Dermis microvascular lymphatic vessel endothelial cell (primary cell): ENCODE data around the gene ITGBL1. TPM values are rescaled to one million over a fixed set of nuclear protein-coding genes. Genes with fewer than 3 reads are reported as not detected.

Experiments
- DNase-seq, 2 donors: peaks; one replicate each; pipeline versions ENCODE4 v3.0.0 to v3.0.0-alpha.2; 2010; ENCODE audit warnings: low read depth in 2 of 2
- total RNA-seq: library from RNA; depleted of rRNA; stranded (reverse); fragments of >200 nt; gene quantifications from 2 replicates; pipeline ENCODE4 v1.2.1, GENCODE V29; 2014

ITGBL1 gene
- total RNA-seq, 1 donor from 2014 or later: 9.8 TPM

- peak; percentile 49 to 81 for DNase-seq
Measured at GRCh38 chr13:101624210-101624922, 171.9 kb downstream of the ITGBL1 start.

DNA sequence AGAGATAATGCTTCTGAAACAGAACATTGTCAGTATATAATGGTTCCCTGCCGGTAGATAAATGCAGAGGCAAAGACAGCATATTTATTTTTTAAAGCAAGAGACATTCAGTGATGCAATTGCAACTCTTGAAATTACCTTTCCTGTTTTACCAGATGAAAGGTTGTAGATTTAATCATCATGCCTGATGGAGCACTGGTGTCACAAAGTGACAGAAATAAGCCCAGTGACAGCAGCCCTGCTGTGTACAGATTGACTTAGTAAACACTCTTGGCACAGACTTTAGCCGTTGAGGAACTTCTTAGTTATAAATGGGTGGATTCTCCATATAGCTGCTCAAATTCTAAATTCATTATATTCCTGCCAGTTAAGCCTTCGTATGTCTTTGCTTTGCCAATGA is 172.5 kb downstream of the ITGBL1 start:
- no peak for DNase-seq

DNA sequence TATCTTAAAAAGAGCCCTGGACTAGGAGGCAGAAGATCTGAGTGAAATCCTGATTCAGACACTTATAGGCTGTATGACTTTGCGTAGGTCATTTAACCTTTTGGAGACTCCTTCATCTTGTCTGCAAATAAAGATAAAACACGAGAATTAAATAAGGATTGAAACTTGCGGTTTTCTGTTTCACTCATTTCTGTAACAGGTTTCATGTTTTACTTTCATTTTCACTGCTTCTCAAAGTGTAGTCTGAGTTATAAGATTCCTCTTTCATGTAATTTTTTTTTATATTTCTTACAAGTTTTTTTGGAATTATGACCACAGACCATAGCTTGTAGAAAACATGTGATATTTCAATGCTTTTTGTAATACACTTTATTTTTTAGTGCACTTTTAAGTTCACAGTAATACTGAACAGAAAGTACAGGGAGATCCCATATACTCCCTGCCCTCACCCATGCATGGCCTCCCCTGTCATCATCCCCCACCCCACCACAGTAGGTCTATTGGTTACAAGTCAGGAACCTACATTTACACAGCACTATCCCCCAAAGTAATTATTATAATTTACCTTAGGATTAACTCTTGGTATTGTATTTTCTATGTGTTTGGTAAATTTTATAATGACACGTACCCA is 174.6 kb downstream of the ITGBL1 start:
- no peak for DNase-seq

DNA sequence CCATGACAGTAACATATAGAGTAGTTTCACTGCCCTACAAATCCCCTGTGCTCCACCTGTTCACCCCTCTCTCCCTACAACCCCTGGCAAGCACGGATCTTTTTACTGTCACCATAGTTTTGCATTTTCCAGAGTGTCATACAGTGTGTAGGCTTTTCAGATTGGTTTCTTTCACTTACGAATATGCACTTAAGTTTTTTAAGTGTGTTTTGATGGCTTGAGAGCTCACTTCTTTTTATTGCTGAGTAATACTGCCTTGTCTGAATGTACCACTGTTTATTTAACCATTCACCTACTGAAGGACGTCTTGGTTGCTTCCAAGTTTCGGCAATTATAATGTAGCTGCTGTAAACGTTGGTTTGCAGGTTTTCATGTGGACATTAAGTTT is 175.1 kb downstream of the ITGBL1 start:
- no peak for DNase-seq

DNA sequence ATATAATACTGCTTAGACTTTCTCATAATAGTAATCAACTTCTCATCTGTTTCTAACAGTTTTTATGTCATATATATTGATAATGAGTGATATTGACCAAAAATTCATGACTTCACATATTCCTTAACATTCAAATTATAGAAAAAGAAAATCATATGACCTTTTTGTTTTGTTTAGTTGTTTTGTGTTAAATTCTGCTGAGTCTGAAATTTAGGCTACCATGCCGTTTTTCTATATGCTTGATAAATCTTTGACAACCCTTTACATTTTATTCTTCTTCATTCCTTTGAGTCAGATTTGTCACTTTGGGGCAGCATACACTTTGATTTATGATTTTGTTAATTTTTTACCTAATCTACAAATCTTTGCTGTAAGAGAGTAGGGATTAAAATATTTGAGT is 176.4 kb downstream of the ITGBL1 start:
- no peak for DNase-seq

DNA sequence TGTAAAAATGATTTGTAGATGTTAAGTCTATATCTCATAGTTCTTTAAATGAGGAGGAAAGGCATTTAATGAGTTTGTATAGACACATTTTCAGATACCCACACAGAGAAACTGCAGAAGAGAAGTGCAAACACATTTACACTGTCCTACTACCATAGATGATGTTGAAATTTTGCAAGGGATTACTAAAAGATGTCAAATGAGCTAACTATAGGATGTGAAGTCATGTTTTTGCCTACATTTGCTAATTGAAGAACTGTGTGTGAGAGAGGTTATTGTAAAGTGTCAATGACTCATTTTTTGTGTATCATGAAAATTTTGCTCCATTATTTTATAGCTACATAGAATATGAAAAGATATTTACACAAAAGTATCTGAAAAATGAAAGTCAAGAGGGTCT is 178.9 kb downstream of the ITGBL1 start:
- no peak for DNase-seq

DNA sequence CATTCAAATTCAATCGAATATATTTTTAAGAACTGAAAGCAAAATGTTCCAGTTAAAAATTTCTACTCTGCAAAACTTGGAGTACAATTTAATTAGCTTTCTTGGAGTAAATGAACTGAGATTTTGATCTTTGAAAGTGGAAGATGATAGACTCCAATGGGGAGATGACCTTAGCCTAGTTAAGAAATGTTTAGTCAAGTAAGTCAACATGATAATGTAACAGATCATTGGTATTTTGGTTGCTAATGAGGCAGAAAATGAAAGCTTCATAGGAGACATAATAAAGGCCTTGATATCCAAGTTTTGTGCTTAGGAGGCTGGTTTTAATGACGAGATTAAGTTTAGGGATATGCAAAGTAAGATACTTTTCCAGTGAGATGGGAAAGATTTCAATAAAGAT is 181.7 kb downstream of the ITGBL1 start:
- DNase-seq: no peak

- DNase-seq: peak in 1 of 2 donors; percentile 62
Measured at GRCh38 chr13:101639711-101640110, 187.2 kb downstream of the ITGBL1 start.

DNA sequence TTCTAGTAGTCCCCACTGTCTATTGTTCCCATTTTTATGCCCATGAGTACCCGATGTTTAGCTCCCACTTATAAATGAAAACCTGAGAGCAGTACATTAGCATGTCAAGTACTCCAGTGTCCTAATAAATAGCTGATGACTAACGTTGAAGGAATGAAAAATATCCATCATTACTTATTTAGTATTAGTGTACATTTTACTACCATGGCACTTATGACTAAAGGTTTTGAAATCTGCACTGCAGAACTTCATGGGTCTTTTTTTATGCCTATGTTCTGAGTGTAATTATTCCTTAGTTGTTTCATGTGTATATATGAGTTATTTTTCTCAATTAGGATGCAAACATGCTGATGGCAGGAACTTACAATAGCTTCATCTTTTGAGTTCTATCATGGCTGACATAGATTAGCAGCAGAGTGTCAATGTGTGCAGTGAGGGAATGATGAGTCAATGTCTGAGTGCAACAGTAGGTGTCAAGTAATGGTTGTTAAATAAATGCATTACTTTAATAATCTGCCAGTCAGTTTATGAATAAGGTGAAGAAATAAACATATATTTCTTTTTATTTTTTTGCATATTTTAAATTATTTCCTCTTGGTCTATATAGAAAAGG is 188.4 kb downstream of the ITGBL1 start:
- peak in 1 of 2 donors; percentile 65 for DNase-seq

GRCh38 chr13:101645871-101646270 is 193.4 kb downstream of the ITGBL1 start:
- DNase-seq: no peak

DNA sequence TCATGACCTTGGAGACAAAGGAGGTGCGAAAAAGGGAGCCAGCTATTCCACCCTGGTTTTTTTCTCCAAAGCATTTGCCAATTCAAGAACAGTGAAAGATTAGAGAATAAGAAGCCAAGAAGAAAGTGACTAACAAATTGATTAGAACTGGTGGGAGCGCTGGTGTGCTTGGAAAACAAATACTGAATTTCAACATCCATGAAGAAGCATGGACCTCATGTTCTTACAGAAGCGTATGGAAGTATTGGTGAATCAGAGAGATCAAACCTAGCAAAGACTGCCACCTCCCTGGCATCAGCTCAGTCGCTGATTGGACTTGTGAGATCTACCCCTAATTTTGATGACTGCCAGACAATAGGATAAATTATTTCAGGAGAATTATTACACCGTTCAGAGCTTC is 195.3 kb downstream of the ITGBL1 start:
- no peak for DNase-seq

GRCh38 chr13:101648766-101649487 is 196.5 kb downstream of the ITGBL1 start:
- DNase-seq: no peak

DNA sequence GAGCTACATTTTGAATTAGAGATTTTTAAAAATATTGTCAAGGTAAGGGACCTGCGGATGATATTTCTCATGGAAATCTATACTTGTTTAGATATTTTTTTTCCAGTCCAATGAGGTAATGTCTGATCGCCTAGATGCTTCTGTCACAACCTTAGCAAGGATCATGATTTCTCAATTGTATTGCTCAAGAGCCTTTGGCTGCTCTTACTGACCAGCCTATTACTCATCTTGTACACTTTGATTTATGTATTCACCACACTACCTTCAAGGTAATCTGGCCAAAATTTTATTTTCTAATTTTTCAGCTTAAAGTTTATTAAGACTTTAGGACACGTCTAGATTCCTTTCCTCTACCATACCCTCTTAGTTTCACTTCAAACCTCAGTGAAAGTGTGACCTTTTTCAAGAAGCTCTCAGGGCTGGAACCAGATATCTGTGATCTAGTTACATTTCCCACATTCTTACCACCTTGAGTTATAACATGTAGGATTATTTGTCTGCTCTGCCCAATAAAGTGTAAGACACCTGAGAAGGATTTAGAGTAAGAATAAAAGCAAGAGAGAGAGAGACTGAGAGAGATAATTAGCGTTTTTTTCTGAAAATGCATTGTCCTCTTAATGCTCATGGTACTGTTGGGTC is 197.1 kb downstream of the ITGBL1 start:
- no peak for DNase-seq

DNA sequence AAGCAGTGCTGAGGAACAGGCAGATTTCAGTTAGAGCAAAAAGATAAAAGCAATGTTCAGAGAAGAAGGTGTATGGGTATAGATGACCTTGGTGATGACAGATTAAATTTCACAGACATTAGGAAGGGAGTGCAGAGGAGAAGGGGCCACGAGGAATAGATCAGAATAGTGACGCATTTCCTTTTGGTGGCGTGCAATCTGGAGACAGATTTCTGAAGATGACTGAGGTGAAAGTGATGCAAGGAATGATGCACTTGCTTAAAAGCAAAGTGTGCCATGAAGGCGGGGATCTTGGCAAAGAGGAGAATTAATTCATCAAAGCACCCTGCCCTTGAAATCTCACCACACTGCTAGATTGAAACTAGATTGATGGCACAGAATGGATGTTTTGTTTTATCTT is 202.4 kb downstream of the ITGBL1 start:
- no peak for DNase-seq

GRCh38 chr13:101655435-101655834 is 203.0 kb downstream of the ITGBL1 start:
- DNase-seq: no peak

DNA sequence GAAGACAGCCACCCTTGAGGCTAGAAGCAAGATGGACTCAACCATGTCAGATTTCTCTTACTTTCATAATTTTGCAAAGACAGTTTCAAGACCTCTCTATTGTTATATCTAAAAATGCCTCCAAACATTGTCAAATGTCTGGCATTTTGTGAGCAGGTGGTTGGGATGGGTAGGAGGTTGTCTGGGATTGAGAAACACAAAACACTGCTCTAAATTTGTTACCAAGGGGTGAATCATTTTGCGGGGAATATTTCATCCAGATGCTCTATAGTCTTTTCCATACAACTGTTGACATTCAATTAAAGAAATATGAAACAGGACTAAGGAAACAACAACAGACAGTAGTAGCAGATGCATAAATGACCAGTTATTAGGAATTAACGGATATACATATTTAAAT is 208.2 kb downstream of the ITGBL1 start:
- no peak for DNase-seq

GRCh38 chr13:101661839-101662238 is 209.4 kb downstream of the ITGBL1 start:
- peak; percentile 40 to 72 for DNase-seq

DNA sequence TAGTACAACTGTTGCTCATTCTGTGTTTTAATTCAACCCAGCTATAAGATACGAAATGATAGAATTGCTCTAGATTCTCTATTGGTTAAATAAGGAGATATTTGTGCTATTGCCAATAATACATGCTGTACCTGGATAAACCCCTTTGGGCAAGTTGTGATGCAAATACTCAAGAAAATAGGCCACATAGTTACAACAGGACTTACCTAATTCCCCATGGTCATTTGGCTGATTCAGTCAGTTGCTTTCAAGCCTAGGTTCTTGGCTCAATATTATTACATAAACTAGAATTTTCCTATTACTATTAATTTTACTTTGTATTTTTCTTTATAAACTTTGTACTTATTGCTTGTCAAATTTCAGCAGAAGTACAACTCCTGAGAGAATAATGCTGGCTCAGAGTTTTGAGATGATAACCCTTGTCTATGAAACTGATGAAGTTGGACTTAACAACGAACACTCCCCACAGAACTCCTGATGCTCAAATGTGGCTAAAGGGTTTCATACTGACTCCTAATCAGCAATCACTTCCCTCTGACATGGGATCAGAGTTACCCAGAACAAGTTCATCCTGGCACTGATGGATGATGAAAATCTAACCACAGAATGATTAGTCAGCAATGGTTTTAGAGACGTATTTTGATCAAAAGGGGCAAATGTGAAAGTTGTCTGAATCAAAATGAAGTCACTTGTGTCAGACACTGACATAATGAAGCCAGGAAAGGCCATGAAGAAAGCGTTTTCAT is 221.1 kb downstream of the ITGBL1 start:
- no peak for DNase-seq

DNA sequence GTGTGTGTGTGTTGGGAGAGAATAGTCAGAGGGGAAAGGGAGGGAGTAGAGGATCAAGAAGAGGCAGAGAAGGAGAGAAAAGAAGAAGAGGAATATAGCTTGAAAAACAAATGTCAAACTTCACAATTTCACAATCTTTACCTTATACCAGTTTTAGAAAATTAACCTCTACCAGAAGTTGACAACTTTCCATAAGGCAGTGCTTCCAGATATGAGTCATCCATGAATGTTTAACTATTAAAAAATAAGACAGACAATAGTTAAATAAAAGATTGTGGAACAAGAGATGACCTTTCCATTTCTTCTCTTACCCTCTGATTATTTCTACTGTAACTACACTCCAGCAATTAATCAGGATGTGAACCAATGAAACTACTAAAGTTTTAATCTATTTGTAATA is 229.4 kb downstream of the ITGBL1 start:
- DNase-seq: peak in 1 of 2 donors; percentile 30

GRCh38 chr13:101686003-101686402 is 233.5 kb downstream of the ITGBL1 start:
- DNase-seq: no peak

- DNase-seq: no peak
Measured at GRCh38 chr13:101690871-101691270, 238.4 kb downstream of the ITGBL1 start.
